Liver (tissue), 9 donors: ENCODE measurements around the gene SYTL1. TPM values are rescaled to one million over a fixed set of nuclear protein-coding genes. Genes with fewer than 3 reads are reported as not detected.

ENCODE experiments used
- DNase-seq: peaks from one replicate; pipeline ENCODE4 v3.0.0-alpha.2; 2017; ENCODE audit warnings: low spot score
- H3K27ac ChIP-seq, 2 donors: one replicate each; pipeline ENCODE4 v1.7.0; 2013; ENCODE audit warnings: inconsistent platforms in 2 of 2, low read length in 2 of 2, control low read depth in 1 of 2, low read depth in 1 of 2, mild to moderate bottlenecking in 1 of 2
- H3K27me3 ChIP-seq, 4 donors: one replicate each; pipeline versions ENCODE4 v1.6.1 to v1.7.0; 2013; ENCODE audit warnings: low read length in 3 of 4, inconsistent platforms in 1 of 4, mild to moderate bottlenecking in 1 of 4, moderate library complexity in 1 of 4; ENCODE audit not compliant: control insufficient read depth in 4 of 4, insufficient read depth in 4 of 4
- H3K36me3 ChIP-seq, 4 donors: one replicate each; pipeline versions ENCODE4 v1.6.1 to v1.7.0; 2013; ENCODE audit warnings: low read length in 3 of 4, mild to moderate bottlenecking in 3 of 4, low read depth in 1 of 4, moderate library complexity in 1 of 4; ENCODE audit not compliant: control insufficient read depth in 4 of 4, insufficient read depth in 3 of 4
- H3K4me1 ChIP-seq, 4 donors: one replicate each; pipeline versions ENCODE4 v1.6.1 to v1.7.0; 2013; ENCODE audit warnings: low read length in 3 of 4, mild to moderate bottlenecking in 3 of 4, moderate library complexity in 1 of 4; ENCODE audit not compliant: control insufficient read depth in 4 of 4, insufficient read depth in 4 of 4
- H3K4me3 ChIP-seq, 3 donors: one replicate each; pipeline versions ENCODE4 v1.6.1 to v1.7.0; 2013; ENCODE audit warnings: low read length in 3 of 3, control low read depth in 1 of 3, low read depth in 1 of 3, mild to moderate bottlenecking in 1 of 3
- H3K9ac ChIP-seq, 2 donors: one replicate each; pipeline ENCODE4 v1.7.0; 2013; ENCODE audit warnings: low read length in 2 of 2, mild to moderate bottlenecking in 2 of 2, moderate library complexity in 2 of 2, control low read depth in 1 of 2, low read depth in 1 of 2
- H3K9me3 ChIP-seq, 4 donors: one replicate each; pipeline versions ENCODE4 v1.6.1 to v1.7.0; 2013; ENCODE audit warnings: low read length in 3 of 4; ENCODE audit not compliant: control insufficient read depth in 4 of 4
- ATF3 ChIP-seq: IDR thresholded peaks from 2 replicates; pipeline ENCODE4 v1.6.1; 2016; ENCODE audit warnings: antibody characterized with exemption
- EGR1 ChIP-seq, 2 donors: IDR thresholded peaks; 2 replicates each; pipeline ENCODE4 v1.6.1; 2016 to 2018; ENCODE audit warnings: antibody characterized with exemption in 2 of 2, low read depth in 2 of 2
- FOXA1 ChIP-seq: IDR thresholded peaks from 2 replicates; pipeline ENCODE4 v1.6.1; 2016; ENCODE audit warnings: antibody characterized with exemption
- FOXA2 ChIP-seq: IDR thresholded peaks from 2 replicates; pipeline ENCODE4 v1.6.1; 2016; ENCODE audit warnings: antibody characterized with exemption
- GABPA ChIP-seq, 2 donors: IDR thresholded peaks in 1 of 2; conservative IDR thresholded peaks in 1 of 2; 2 replicates each; pipeline ENCODE4 v1.6.1; 2016; ENCODE audit warnings: antibody characterized with exemption in 2 of 2, mild to moderate bottlenecking in 1 of 2, moderate library complexity in 1 of 2
- HNF4A ChIP-seq, 2 donors: conservative IDR thresholded peaks; 2 replicates each; pipeline ENCODE4 v1.6.1; 2016; ENCODE audit warnings: antibody characterized with exemption in 2 of 2, mild to moderate bottlenecking in 2 of 2
- HNF4G ChIP-seq: IDR thresholded peaks from 2 replicates; pipeline ENCODE4 v1.6.1; 2016; ENCODE audit warnings: antibody characterized with exemption
- JUND ChIP-seq, 2 donors: IDR thresholded peaks; 2 replicates each; pipeline ENCODE4 v1.6.1; 2016; ENCODE audit warnings: antibody characterized with exemption in 2 of 2
- MAX ChIP-seq: IDR thresholded peaks from 2 replicates; pipeline ENCODE4 v1.6.1; 2016; ENCODE audit warnings: antibody characterized with exemption
- NR2F2 ChIP-seq: IDR thresholded peaks from 2 replicates; pipeline ENCODE4 v1.6.1; 2016; ENCODE audit warnings: antibody characterized with exemption
- RAD21 ChIP-seq, 2 donors: IDR thresholded peaks; 2 replicates each; pipeline ENCODE4 v1.6.1; 2016; ENCODE audit warnings: antibody characterized with exemption in 2 of 2, mild to moderate bottlenecking in 2 of 2
- RXRA ChIP-seq, 2 donors: IDR thresholded peaks; 2 replicates each; pipeline ENCODE4 v1.6.1; 2017 to 2018; ENCODE audit warnings: antibody characterized with exemption in 2 of 2, mild to moderate bottlenecking in 1 of 2
- SP1 ChIP-seq: IDR thresholded peaks from 2 replicates; pipeline ENCODE4 v1.6.1; 2018; ENCODE audit warnings: antibody characterized with exemption, mild to moderate bottlenecking
- TAF1 ChIP-seq: conservative IDR thresholded peaks from 2 replicates; pipeline ENCODE4 v1.6.1; 2016; ENCODE audit warnings: antibody characterized with exemption, mild to moderate bottlenecking
- YY1 ChIP-seq: IDR thresholded peaks from 2 replicates; pipeline ENCODE4 v1.6.1; 2016; ENCODE audit warnings: antibody characterized with exemption, mild to moderate bottlenecking
- WGBS: extraction: QIAGEN DNeasy Blood & Tissue Kit; methylation state at CpG from one replicate; pipeline ENCODE4 v1.1.7; 2013; 5-methylcytosine and 5-hydroxymethylcytosine counted together
- polyA plus RNA-seq, 2 donors: library from polyadenylated mRNA; stranded (reverse) in 1 of 2; unstranded in 1 of 2; fragments of 200-250 nt in 1 of 2; fragments of >200 nt in 1 of 2; fragmentation: Nextera tagmentation in 1 of 2; extraction: Ambion mirVana in 1 of 2; gene quantifications; one replicate each; pipeline versions ENCODE4 v1.2.1 to v1.2.3, GENCODE V29; 2013 to 2015
- total RNA-seq, 2 donors: library from RNA; depleted of rRNA; stranded (reverse); fragments of >200 nt; gene quantifications; one replicate each; pipeline ENCODE4 v1.2.3, GENCODE V29; 2014
- TF ChIP-seq, protein P1 (sequence below): fragments of 150-350 bp; IDR thresholded peaks from 2 replicates; pipeline ENCODE4 v1.5.1; 2017; ENCODE audit warnings: improper control_type of control experiment, low read depth, low read length; ENCODE audit not compliant: missing input control
- TF ChIP-seq, protein P2 (sequence below): IDR thresholded peaks from 2 replicates; pipeline ENCODE4 v1.6.1; 2016; ENCODE audit warnings: antibody characterized with exemption
- TF ChIP-seq, protein P3 (sequence below): IDR thresholded peaks from 2 replicates; pipeline ENCODE4 v1.6.1; 2016; ENCODE audit warnings: antibody characterized with exemption, mild to moderate bottlenecking
- donor health status: healthy.
- donor health status: healthy.
- donor health status: healthy.
- donor health status: healthy.
- donor health status: healthy.

Gene SYTL1
- total and polyA plus RNA-seq, 4 donors, result 0.73 to 3.9 (median 1.4) TPM

DNA sequence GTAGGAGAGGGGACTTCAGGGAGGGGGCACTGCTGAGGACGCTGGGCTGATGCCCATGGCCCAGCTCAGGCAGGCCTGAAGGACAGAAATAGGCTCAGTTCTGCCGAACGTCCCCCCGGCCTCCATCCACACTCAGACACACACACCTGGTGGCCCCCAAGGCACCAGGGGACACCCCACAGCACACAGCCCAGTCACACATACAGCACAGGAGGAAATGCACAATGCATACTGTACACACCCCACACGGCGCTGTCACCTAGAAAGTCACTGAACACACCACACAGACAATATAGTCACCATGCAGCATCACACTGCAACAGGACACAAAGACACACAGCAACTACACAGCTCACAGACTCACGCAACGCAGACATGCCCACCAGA, 562 bp downstream of the SYTL1 start:
- no peaks in the 10 kb centered on the region for H3K9me3 ChIP-seq
- peak overlapping the region in 1 of 2 donors; percentile 47 for H3K9ac ChIP-seq
- H3K27ac ChIP-seq, result peak overlapping the region in 1 of 2 donors; percentile 72
- no peaks in the 10 kb centered on the region for H3K36me3 ChIP-seq
- H3K4me1 ChIP-seq, result no peaks in the 10 kb centered on the region
- peak overlapping the region in 2 of 3 donors; percentile 2 to 15 for H3K4me3 ChIP-seq
- DNase-seq, result no peak
- TF ChIP-seq RAD21 (IDR thresholded peaks at IDR 0.05), result no peak
- TF ChIP-seq TAF1, result no peak
- no peak for TF ChIP-seq EGR1 (IDR thresholded peaks at IDR 0.05; ENCODE audit: low read depth in 2 of 2)
- no peak for TF ChIP-seq FOXA1
- TF ChIP-seq JUND (IDR thresholded peaks at IDR 0.05), result no peak
- no peak for TF ChIP-seq ATF3
- TF ChIP-seq MAX, result no peak
- TF ChIP-seq, protein P1, sequence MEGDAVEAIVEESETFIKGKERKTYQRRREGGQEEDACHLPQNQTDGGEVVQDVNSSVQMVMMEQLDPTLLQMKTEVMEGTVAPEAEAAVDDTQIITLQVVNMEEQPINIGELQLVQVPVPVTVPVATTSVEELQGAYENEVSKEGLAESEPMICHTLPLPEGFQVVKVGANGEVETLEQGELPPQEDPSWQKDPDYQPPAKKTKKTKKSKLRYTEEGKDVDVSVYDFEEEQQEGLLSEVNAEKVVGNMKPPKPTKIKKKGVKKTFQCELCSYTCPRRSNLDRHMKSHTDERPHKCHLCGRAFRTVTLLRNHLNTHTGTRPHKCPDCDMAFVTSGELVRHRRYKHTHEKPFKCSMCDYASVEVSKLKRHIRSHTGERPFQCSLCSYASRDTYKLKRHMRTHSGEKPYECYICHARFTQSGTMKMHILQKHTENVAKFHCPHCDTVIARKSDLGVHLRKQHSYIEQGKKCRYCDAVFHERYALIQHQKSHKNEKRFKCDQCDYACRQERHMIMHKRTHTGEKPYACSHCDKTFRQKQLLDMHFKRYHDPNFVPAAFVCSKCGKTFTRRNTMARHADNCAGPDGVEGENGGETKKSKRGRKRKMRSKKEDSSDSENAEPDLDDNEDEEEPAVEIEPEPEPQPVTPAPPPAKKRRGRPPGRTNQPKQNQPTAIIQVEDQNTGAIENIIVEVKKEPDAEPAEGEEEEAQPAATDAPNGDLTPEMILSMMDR, result no peak
- TF ChIP-seq RXRA (IDR thresholded peaks at IDR 0.05), result no peak
- TF ChIP-seq, protein P2, sequence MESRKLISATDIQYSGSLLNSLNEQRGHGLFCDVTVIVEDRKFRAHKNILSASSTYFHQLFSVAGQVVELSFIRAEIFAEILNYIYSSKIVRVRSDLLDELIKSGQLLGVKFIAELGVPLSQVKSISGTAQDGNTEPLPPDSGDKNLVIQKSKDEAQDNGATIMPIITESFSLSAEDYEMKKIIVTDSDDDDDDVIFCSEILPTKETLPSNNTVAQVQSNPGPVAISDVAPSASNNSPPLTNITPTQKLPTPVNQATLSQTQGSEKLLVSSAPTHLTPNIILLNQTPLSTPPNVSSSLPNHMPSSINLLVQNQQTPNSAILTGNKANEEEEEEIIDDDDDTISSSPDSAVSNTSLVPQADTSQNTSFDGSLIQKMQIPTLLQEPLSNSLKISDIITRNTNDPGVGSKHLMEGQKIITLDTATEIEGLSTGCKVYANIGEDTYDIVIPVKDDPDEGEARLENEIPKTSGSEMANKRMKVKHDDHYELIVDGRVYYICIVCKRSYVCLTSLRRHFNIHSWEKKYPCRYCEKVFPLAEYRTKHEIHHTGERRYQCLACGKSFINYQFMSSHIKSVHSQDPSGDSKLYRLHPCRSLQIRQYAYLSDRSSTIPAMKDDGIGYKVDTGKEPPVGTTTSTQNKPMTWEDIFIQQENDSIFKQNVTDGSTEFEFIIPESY, result no peak
- TF ChIP-seq, protein P3, sequence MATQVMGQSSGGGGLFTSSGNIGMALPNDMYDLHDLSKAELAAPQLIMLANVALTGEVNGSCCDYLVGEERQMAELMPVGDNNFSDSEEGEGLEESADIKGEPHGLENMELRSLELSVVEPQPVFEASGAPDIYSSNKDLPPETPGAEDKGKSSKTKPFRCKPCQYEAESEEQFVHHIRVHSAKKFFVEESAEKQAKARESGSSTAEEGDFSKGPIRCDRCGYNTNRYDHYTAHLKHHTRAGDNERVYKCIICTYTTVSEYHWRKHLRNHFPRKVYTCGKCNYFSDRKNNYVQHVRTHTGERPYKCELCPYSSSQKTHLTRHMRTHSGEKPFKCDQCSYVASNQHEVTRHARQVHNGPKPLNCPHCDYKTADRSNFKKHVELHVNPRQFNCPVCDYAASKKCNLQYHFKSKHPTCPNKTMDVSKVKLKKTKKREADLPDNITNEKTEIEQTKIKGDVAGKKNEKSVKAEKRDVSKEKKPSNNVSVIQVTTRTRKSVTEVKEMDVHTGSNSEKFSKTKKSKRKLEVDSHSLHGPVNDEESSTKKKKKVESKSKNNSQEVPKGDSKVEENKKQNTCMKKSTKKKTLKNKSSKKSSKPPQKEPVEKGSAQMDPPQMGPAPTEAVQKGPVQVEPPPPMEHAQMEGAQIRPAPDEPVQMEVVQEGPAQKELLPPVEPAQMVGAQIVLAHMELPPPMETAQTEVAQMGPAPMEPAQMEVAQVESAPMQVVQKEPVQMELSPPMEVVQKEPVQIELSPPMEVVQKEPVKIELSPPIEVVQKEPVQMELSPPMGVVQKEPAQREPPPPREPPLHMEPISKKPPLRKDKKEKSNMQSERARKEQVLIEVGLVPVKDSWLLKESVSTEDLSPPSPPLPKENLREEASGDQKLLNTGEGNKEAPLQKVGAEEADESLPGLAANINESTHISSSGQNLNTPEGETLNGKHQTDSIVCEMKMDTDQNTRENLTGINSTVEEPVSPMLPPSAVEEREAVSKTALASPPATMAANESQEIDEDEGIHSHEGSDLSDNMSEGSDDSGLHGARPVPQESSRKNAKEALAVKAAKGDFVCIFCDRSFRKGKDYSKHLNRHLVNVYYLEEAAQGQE, result no peak
- TF ChIP-seq YY1, result no peak
- TF ChIP-seq NR2F2, result no peak
- no peak for TF ChIP-seq GABPA (IDR thresholded peaks at IDR 0.05 in 1 of 2, conservative IDR thresholded peaks at IDR 0.05 in 1 of 2)
- no peak for TF ChIP-seq FOXA2
- no peak for TF ChIP-seq SP1
- no peak for TF ChIP-seq HNF4G
- TF ChIP-seq HNF4A (conservative IDR thresholded peaks at IDR 0.05), result no peak
- WGBS, result 77% methylated on average over 8 of the region's 8 CpGs
- no peaks in the 10 kb centered on the region for H3K27me3 ChIP-seq
